ENCODE data around the gene KRT32. TPM values are rescaled to one million over a fixed set of nuclear protein-coding genes. Genes with fewer than 3 reads are reported as not detected.

The KRT32 gene
- total RNA-seq (2.5 TPM), polyA plus RNA-seq (2.2 TPM)
- long read RNA-seq, donor 1 = 0 reads
- long read RNA-seq, donor 2 = 0 reads
- long read RNA-seq, donor 3 = 0 reads
- long read RNA-seq, donor 4 = 0 reads
- long read RNA-seq, donor 5 = 0 reads
- long read RNA-seq, donor 6 = 0 reads
- long read RNA-seq, donor 7 = 0 reads
- long read RNA-seq, donor 8 = 0 reads
- long read RNA-seq, donor 9 = 0 reads
- long read RNA-seq, donor 10 = 0 reads

GRCh38 chr17:41466988-41467387, at the start of gene KRT32:
Gene KRT32, minus strand, starts transcription at chr17:41467386. Its CDS starts 61 bp downstream, at chr17:41467325.
- H3K36me3 ChIP-seq (ENCODE audit: control insufficient read depth in 2 of 2, insufficient read depth in 2 of 2, low read length in 1 of 2) = no peaks in the 10 kb centered on the region
- no peaks in the 10 kb centered on the region for H3K9me3 ChIP-seq (ENCODE audit: control insufficient read depth in 2 of 2, insufficient read depth in 1 of 2, low read length in 1 of 2)
- H3K27me3 ChIP-seq (ENCODE audit: control insufficient read depth in 2 of 2, insufficient read depth in 1 of 2, low read length in 1 of 2) = no peaks in the 10 kb centered on the region
- whole genome bisulfite sequencing = 95% methylated on average over 14 of the region's 14 CpGs
- no peak for DNase-seq (ENCODE audit: low read depth in 6 of 9, low spot score in 9 of 9)
- H3K4me1 ChIP-seq (ENCODE audit: control insufficient read depth in 2 of 2, insufficient read depth in 2 of 2, low read length in 2 of 2) = no peaks in the 10 kb centered on the region
- no peak within 1 kb of the TSS for H3K4me3 ChIP-seq (ENCODE audit: low read length in 2 of 2)
- H3K27ac ChIP-seq (ENCODE audit: low read depth in 1 of 2, low read length in 1 of 2) = no peak within 1 kb of the TSS

- peak overlapping the region in 1 of 2 donors; percentile 11 for H3K4me3 ChIP-seq (ENCODE audit: low read length in 2 of 2)
- H3K9me3 ChIP-seq (ENCODE audit: control insufficient read depth in 2 of 2, insufficient read depth in 1 of 2, low read length in 1 of 2) = no peaks in the 10 kb centered on the region
- H3K36me3 ChIP-seq (ENCODE audit: control insufficient read depth in 2 of 2, insufficient read depth in 2 of 2, low read length in 1 of 2) = no peaks in the 10 kb centered on the region
- no peak for DNase-seq (ENCODE audit: low read depth in 6 of 9, low spot score in 9 of 9)
- peaks cover 0 to 4% of the 10 kb centered on the region in 2 donors for H3K4me1 ChIP-seq (ENCODE audit: control insufficient read depth in 2 of 2, insufficient read depth in 2 of 2, low read length in 2 of 2)
- H3K27me3 ChIP-seq (ENCODE audit: control insufficient read depth in 2 of 2, insufficient read depth in 1 of 2, low read length in 1 of 2) = peaks cover 0 to 6% of the 10 kb centered on the region in 2 donors
- 94% methylated on average over 14 of the region's 14 CpGs for WGBS
- H3K27ac ChIP-seq (ENCODE audit: low read depth in 1 of 2, low read length in 1 of 2) = peak overlapping the region in 1 of 2 donors; percentile 40
Observed at GRCh38 chr17:41516830-41517283, 49.7 kb upstream of the KRT32 start.

DNA sequence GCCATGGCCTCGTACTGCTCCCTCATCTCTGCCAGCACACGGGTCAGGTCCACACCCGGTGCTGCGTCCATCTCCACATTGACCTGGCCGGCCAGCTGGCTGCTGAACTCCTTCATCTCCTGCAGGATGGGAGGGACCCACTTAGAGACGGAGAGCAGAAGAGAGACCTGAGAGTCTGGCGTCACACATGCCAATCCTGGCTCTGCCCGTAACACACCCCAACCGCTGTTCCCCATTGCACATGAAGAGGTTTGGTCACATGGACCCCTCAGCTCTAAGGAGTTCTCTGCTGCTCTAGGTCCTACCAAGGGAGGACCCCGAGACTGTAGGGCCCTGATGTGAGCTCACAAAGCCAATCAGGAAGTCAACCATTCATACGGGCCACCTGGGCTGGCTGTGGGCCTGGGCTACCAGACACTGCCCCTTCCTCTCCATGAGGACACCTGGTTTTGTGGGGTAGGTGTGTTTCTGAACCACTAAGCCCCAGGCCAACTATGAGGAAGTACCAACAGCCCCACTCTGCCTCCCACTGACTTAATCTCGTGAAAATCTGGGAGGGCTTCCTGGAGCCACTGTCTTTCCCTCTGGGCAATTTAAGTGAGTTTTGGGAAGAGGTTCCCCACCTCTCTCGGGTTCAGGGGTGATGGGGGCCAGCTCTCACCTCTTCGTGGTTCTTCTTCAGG, 49.1 kb upstream of the KRT32 start:
- no peaks in the 10 kb centered on the region for H3K36me3 ChIP-seq (ENCODE audit: control insufficient read depth in 2 of 2, insufficient read depth in 2 of 2, low read length in 1 of 2)
- peak overlapping the region in 1 of 2 donors; percentile 11 for H3K4me3 ChIP-seq (ENCODE audit: low read length in 2 of 2)
- H3K4me1 ChIP-seq (ENCODE audit: control insufficient read depth in 2 of 2, insufficient read depth in 2 of 2, low read length in 2 of 2) = peaks cover 0 to 4% of the 10 kb centered on the region in 2 donors
- H3K27me3 ChIP-seq (ENCODE audit: control insufficient read depth in 2 of 2, insufficient read depth in 1 of 2, low read length in 1 of 2) = peaks cover 0 to 4% of the 10 kb centered on the region in 2 donors
- 89% methylated on average over 14 of the region's 14 CpGs for WGBS
- no peak for DNase-seq (ENCODE audit: low read depth in 6 of 9, low spot score in 9 of 9)
- peak overlapping the region in 1 of 2 donors; percentile 52 for H3K27ac ChIP-seq (ENCODE audit: low read depth in 1 of 2, low read length in 1 of 2)
- H3K9me3 ChIP-seq (ENCODE audit: control insufficient read depth in 2 of 2, insufficient read depth in 1 of 2, low read length in 1 of 2) = no peaks in the 10 kb centered on the region

DNA sequence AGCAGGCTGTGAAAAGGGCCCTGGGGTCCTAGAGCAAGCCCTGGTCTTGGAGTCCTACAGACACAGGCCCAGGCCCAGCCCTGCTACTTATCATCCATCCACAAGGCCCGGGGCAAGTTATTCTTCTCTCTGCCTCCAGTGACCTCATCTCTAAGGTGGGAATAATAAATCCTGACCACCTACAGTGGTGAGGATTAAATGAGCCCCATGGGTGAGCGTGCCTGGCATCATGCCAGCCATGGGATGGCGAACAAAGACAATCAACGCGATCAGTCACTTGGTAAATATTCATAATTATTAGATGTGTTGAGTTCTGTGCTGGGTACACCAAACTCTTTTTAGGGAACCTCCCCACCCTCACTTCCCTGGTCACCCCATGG, 46.0 kb upstream of the KRT32 start:
- H3K27ac ChIP-seq (ENCODE audit: low read depth in 1 of 2, low read length in 1 of 2) = no peak overlapping the region
- no peaks in the 10 kb centered on the region for H3K9me3 ChIP-seq (ENCODE audit: control insufficient read depth in 2 of 2, insufficient read depth in 1 of 2, low read length in 1 of 2)
- peaks cover 0 to 4% of the 10 kb centered on the region in 2 donors for H3K4me1 ChIP-seq (ENCODE audit: control insufficient read depth in 2 of 2, insufficient read depth in 2 of 2, low read length in 2 of 2)
- 95% methylated on average over 5 of the region's 5 CpGs for WGBS
- no peak for DNase-seq (ENCODE audit: low read depth in 6 of 9, low spot score in 9 of 9)
- H3K27me3 ChIP-seq (ENCODE audit: control insufficient read depth in 2 of 2, insufficient read depth in 1 of 2, low read length in 1 of 2) = no peaks in the 10 kb centered on the region
- H3K4me3 ChIP-seq (ENCODE audit: low read length in 2 of 2) = no peak overlapping the region
- no peaks in the 10 kb centered on the region for H3K36me3 ChIP-seq (ENCODE audit: control insufficient read depth in 2 of 2, insufficient read depth in 2 of 2, low read length in 1 of 2)

DNA sequence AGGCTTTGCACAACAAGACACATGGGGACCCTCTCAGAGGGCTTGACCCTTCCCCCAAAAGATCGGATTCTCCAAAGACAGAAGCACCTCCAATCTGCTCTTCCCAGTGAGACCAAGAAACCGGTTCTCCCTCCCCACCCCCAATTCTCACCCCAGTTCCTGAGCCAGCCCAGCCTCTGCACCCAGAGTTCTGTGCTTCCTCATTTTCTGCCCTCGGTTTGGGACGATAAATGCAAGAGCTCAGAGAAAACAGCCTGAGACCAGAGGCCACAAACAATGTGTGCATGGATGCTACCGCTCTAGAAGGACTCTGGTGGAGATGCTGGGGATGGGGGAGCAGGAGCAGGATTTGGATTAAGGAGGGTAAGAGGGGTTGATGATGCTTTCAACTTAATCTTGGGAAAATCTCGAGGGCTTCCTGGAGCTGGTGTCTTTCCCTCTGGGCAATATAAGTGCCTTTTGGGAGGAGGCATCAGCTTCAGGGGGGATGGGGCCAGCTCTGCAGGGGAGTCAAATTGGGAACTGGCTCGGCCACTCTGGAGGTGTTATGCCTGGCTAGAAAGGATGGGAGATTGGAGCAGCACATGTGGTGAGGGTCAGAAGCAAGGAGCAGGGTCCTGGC, 45.5 kb upstream of the KRT32 start:
- Histone ChIP-seq H3K27ac (ENCODE audit: low read depth in 1 of 2, low read length in 1 of 2) (no peak overlapping the region), H3K4me3 (ENCODE audit: low read length in 2 of 2) (no peak overlapping the region), H3K36me3 (ENCODE audit: control insufficient read depth in 2 of 2, insufficient read depth in 2 of 2, low read length in 1 of 2) (no peaks in the 10 kb centered on the region), H3K27me3 (ENCODE audit: control insufficient read depth in 2 of 2, insufficient read depth in 1 of 2, low read length in 1 of 2) (no peaks in the 10 kb centered on the region), H3K4me1 (ENCODE audit: control insufficient read depth in 2 of 2, insufficient read depth in 2 of 2, low read length in 2 of 2) (peaks cover 0 to 4% of the 10 kb centered on the region in 2 donors), H3K9me3 (ENCODE audit: control insufficient read depth in 2 of 2, insufficient read depth in 1 of 2, low read length in 1 of 2) (no peaks in the 10 kb centered on the region)
- DNase-seq (ENCODE audit: low read depth in 6 of 9, low spot score in 9 of 9) = no peak
- WGBS = 30% methylated on average over 7 of the region's 7 CpGs

- Histone ChIP-seq H3K4me1 (ENCODE audit: control insufficient read depth in 2 of 2, insufficient read depth in 2 of 2, low read length in 2 of 2) (peaks cover 0 to 6% of the 10 kb centered on the region in 2 donors), H3K27me3 (ENCODE audit: control insufficient read depth in 2 of 2, insufficient read depth in 1 of 2, low read length in 1 of 2) (no peaks in the 10 kb centered on the region), H3K9me3 (ENCODE audit: control insufficient read depth in 2 of 2, insufficient read depth in 1 of 2, low read length in 1 of 2) (no peaks in the 10 kb centered on the region), H3K36me3 (ENCODE audit: control insufficient read depth in 2 of 2, insufficient read depth in 2 of 2, low read length in 1 of 2) (no peaks in the 10 kb centered on the region), H3K27ac (ENCODE audit: low read depth in 1 of 2, low read length in 1 of 2) (no peak overlapping the region), H3K4me3 (ENCODE audit: low read length in 2 of 2) (no peak overlapping the region)
- 94% methylated on average over 10 of the region's 10 CpGs for WGBS
- DNase-seq (ENCODE audit: low read depth in 6 of 9, low spot score in 9 of 9) = no peak
Observed at GRCh38 chr17:41511716-41512115, 44.5 kb upstream of the KRT32 start.

DNA sequence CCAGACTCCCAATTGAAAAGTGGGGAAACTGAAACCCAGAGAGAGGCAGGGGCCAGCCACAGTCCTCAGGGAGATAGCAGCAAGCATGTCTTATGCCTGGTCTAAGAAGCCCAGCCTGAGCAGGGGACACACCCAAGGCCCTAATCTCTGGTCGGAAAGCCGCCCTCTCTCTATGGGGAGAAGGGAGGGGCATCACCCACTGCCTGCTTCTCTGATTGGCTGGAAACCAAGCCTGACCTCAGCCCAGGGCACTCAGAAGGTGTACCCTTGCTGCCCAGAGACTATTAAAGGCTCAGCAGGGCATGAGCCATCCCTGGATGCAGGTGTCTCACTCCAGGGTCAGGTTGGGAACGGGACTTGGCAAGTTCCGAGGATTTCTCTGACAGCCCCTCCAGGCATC, 43.9 kb upstream of the KRT32 start:
- no peak for DNase-seq (ENCODE audit: low read depth in 6 of 9, low spot score in 9 of 9)
- Histone ChIP-seq H3K27ac (ENCODE audit: low read depth in 1 of 2, low read length in 1 of 2) (no peak overlapping the region), H3K9me3 (ENCODE audit: control insufficient read depth in 2 of 2, insufficient read depth in 1 of 2, low read length in 1 of 2) (no peaks in the 10 kb centered on the region), H3K4me1 (ENCODE audit: control insufficient read depth in 2 of 2, insufficient read depth in 2 of 2, low read length in 2 of 2) (peaks cover 0 to 6% of the 10 kb centered on the region in 2 donors), H3K27me3 (ENCODE audit: control insufficient read depth in 2 of 2, insufficient read depth in 1 of 2, low read length in 1 of 2) (no peaks in the 10 kb centered on the region), H3K36me3 (ENCODE audit: control insufficient read depth in 2 of 2, insufficient read depth in 2 of 2, low read length in 1 of 2) (no peaks in the 10 kb centered on the region), H3K4me3 (ENCODE audit: low read length in 2 of 2) (no peak overlapping the region)
- WGBS = 93% methylated on average over 4 of the region's 4 CpGs

- H3K27ac ChIP-seq (ENCODE audit: low read depth in 1 of 2, low read length in 1 of 2) = no peak overlapping the region
- no peaks in the 10 kb centered on the region for H3K9me3 ChIP-seq (ENCODE audit: control insufficient read depth in 2 of 2, insufficient read depth in 1 of 2, low read length in 1 of 2)
- no peaks in the 10 kb centered on the region for H3K27me3 ChIP-seq (ENCODE audit: control insufficient read depth in 2 of 2, insufficient read depth in 1 of 2, low read length in 1 of 2)
- peaks cover 0 to 7% of the 10 kb centered on the region in 2 donors for H3K4me1 ChIP-seq (ENCODE audit: control insufficient read depth in 2 of 2, insufficient read depth in 2 of 2, low read length in 2 of 2)
- no peak overlapping the region for H3K4me3 ChIP-seq (ENCODE audit: low read length in 2 of 2)
- no peak for DNase-seq (ENCODE audit: low read depth in 6 of 9, low spot score in 9 of 9)
- H3K36me3 ChIP-seq (ENCODE audit: control insufficient read depth in 2 of 2, insufficient read depth in 2 of 2, low read length in 1 of 2) = no peaks in the 10 kb centered on the region
- WGBS = 95% methylated on average over 7 of the region's 7 CpGs
Observed at GRCh38 chr17:41510251-41511065, 43.3 kb upstream of the KRT32 start.

Data from thymus (tissue), 14 donors.